Upper lobe of left lung (tissue), 4 donors: Measurements from ENCODE around the gene BSPRY.

Source experiments
- CTCF ChIP-seq, 6 experiments: fragments of 450-650 bp in 4 of 6; fragments of 200-600 bp in 2 of 6; sonication (generic) in 2 of 6; IDR thresholded peaks; one replicate each; pipeline ENCODE4 v1.5.1; 2016 to 2019; ENCODE audit warnings: antibody characterized with exemption in 6 of 6
- EP300 ChIP-seq, 4 donors: sonication (generic); formaldehyde crosslinking; IDR thresholded peaks; one replicate each; pipeline ENCODE4 v1.5.1; 2017; ENCODE audit warnings: antibody characterized with exemption in 4 of 4, control low read depth in 2 of 4
- POLR2A ChIP-seq, 4 donors: fragments of 450-650 bp; IDR thresholded peaks; one replicate each; pipeline ENCODE4 v1.5.1; 2016 to 2017; ENCODE audit warnings: antibody characterized with exemption in 4 of 4, mild to moderate bottlenecking in 2 of 4
- POLR2AphosphoS5 ChIP-seq, 2 donors: sonication (generic); formaldehyde crosslinking; IDR thresholded peaks; one replicate each; pipeline ENCODE4 v1.5.1; 2017; ENCODE audit warnings: antibody characterized with exemption in 2 of 2

GRCh38 chr9:113369855-113370140 lies 20.5 kb downstream of the BSPRY start:
- TF ChIP-seq POLR2A (IDR thresholded peaks at IDR 0.05) (no peak), CTCF (IDR thresholded peaks at IDR 0.05) (no peak), POLR2AphosphoS5 (IDR thresholded peaks at IDR 0.05) (no peak), EP300 (IDR thresholded peaks at IDR 0.05) (no peak)
